ENCODE data around the gene UTP11.
A peak's percentile ranks its signal among the peaks of the same experiment; 100 is the strongest.

The UTP11 gene

DNA sequence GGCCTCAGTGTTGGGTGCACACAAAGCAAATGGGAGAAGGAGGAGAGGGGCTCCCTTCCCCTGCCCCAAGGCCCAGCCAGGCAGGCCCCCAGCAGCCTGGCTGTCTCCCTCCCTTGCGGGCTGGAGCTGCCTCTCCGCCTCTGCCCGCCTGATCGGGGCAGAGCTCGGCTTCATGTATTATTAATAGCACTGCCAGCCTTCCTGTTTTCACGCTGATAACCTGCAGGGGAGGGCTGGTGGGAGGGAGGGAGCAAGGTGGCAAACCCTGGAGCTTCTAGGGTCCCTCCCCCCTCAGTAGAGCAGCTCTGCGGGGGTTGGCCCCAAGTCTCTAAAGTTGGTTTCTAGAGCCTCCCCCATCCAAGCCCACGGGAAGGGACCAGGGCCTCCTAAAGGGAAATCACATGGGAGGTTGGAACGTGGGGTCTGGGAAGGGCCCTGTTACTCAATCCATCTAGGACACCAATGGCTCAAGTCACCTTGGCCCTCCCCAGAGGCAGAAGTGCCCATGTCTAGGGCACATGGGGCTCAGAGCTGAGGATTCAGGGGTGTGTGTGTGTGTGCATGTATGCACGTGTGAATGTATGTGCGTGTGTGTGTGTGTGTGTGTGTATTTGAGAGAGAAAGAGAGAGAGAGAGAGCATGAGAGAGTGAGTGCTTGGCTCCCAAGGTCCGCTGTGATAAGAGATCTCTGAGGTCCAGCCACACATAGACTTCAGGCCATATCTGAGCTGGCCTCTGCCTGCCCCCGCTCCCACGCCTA, 55.9 kb downstream of the UTP11 start:
- no peak for DNase-seq (ENCODE audit: low read depth, low spot score)

DNA sequence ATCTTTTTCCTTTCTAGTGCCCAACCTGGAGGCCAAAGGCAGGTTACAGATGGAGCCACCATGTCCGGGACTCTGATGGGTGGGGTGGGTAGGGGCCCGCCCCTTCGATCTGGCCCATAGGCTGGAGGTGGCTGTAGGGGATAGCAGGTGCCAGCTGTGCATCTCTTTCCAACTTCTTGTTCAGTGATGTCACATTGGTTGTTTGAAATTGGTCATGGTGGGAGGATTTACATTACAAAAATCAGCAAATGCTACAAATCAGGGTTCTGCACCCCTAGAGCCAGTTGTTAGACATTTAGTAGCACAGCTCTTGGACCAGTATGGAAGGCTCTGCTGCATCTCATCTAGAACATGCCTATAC, 56.4 kb downstream of the UTP11 start:
- DNase-seq (ENCODE audit: low read depth, low spot score): no peak

DNA sequence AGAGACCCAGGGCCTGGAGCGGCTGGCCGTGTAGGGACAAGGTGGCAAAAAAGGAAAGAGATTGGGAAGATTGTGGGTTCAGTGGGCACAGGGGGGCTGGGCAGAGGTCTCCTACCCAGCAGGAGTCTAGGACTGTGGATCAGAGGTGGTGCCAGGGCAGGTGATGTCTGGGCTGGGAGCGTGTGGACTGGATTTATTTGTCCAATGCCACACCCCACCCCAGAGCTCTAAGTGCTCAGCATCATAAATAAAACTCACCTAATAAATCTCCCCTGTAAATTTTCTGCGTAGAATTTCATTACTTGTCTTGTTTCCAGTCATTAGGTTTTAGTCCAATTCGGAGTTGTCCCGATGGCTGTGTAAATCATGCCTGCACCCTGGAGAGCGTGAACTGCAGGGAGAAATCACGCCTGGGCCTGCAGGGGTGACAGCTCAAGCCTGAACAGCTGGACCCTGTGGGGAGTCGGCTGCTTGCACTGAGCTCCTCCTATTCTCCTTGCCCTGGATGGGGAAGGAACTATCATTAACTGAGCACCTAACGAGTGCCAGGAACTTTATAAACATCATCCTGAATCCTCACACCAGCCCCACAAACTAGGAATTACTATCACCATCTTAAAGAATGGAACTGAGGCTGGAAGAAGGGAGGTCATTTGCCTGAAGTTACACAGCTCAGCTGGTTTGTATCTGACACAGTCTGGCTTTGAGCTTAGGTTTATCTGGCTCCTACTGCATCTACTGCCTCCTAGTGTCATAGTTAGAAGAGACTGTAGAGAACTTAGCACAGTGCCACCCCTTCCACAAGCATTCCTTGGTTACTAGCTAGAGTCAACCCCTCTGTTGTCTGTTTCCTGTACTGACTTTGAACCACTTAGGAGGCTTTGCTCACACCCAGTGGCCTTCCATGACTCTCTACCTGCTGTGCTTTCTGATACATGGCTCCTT, 59.0 kb downstream of the UTP11 start:
- DNase-seq (ENCODE audit: low read depth, low spot score): peak; percentile 26

DNA sequence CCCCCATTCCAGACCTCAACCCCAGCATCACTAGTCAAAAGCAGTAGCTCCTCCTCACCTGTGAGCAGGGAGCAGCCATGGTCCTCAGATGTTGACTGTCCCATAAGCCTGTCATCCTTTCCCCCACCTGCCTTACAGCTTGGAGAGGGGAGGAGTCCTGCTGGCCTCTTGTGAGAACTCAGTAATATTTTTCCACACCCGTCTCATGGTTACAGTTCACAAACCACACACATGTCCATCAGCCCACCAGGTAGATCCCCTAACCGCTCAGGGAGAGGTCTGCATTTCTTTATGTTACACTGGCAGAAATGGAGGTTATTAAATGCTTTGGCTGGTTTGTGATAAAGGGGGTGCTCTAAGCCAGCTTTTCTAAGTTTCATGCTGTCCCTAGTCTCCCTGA, 60.3 kb downstream of the UTP11 start:
- DNase-seq (ENCODE audit: low read depth, low spot score): no peak

DNA sequence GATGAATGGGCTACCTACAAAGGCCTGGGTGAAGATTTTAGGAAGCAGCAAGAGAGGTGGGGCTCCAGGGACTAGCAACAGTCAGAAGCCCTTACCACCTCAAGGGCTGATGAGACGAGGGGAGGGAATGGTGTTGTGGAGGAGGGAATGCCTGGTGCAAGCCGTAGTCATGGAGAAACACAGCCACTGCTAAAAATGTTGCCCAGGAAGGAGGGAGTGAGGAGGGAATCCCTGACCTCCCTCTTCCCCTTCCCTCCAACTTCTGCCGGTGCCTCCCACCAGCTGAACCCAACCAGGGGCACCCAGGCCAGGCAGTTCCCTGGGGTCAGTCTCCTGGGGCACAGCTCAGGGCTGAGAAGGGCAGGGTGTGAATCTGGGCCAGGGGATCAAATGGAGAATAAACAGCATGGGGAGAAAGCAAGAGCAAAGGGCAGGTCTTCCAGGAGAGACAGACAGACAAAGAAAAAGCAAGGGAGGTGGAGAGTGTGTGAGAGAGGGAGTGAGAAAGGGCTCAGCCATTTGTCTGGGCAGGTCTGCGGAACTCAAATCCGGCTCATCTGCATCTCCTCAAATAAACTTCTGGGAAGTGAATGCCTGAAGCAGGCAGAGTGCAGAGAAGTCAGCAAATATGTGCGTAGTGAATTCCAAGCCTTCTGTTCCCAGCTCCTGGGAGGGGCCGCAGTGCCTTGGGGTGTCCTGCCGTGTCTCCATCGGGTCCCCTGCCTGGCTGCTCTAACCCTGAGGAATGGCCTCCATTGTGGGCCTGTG, 61.2 kb downstream of the UTP11 start:
- DNase-seq (ENCODE audit: low read depth, low spot score): no peak

DNA sequence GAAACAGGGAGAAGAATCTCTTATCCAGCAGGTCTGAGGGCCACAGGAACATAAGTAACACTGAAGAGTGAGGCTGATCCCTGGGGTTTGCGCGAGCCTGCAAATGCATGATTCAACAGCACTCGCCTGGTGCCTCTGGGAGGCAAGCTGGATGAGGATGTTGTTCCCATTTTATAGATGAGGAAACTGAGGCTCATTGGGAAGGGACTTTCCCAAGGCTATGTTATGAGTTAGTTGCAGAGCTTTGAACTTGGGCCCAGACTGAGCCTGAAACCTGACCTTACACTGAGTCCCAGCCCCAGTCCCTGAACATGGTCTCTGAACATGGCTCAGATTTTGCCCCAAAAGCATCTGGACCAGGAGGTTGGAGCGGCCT, 61.8 kb downstream of the UTP11 start:
- no peak for DNase-seq (ENCODE audit: low read depth, low spot score)
